HepG2 (cell line): ENCODE results near the gene RASSF4. TPM values are rescaled to one million over a fixed set of nuclear protein-coding genes. Genes with fewer than 3 reads are reported as not detected.

Experiments used
- ARNTL ChIP-seq: sonication (generic); formaldehyde crosslinking; IDR thresholded peaks from 2 replicates; pipeline ENCODE4 v1.4.0; 2020; ENCODE audit warnings: mild to moderate bottlenecking, missing genetic modification reagents
- CREB1 ChIP-seq, 2 experiments: fragments of 450-650 bp in 1 of 2; IDR thresholded peaks; 2 replicates each; pipeline ENCODE4 v1.6.1; 2016 to 2017; ENCODE audit warnings: control low read depth in 1 of 2, mild to moderate bottlenecking in 1 of 2, missing compliant biosample characterization in 1 of 2, missing genetic modification characterization in 1 of 2
- DPF2 ChIP-seq: sonication (generic); formaldehyde crosslinking; IDR thresholded peaks from 2 replicates; pipeline ENCODE4 v1.4.0; 2020; ENCODE audit warnings: mild to moderate bottlenecking, low read depth, missing genetic modification reagents, borderline replicate concordance
- HDAC6 ChIP-seq: fragments of 200-600 bp; sonication (generic); IDR thresholded peaks from 2 replicates; pipeline ENCODE4 v1.7.0; 2017; ENCODE audit warnings: mild to moderate bottlenecking, antibody characterized with exemption, low read length, low read depth
- KLF13 ChIP-seq: sonication (generic); formaldehyde crosslinking; IDR thresholded peaks from 2 replicates; pipeline ENCODE4 v1.4.0; 2020; ENCODE audit warnings: mild to moderate bottlenecking, missing genetic modification reagents
- KLF16 ChIP-seq, 2 experiments: sonication (generic) in 1 of 2; formaldehyde crosslinking in 1 of 2; IDR thresholded peaks; 2 replicates each; pipeline versions ENCODE4 v1.6.1 to v1.8.0; 2016 to 2023; ENCODE audit warnings: missing genetic modification reagents in 2 of 2, missing compliant biosample characterization in 1 of 2
- MED1 ChIP-seq: sonication (generic); formaldehyde crosslinking; IDR thresholded peaks from 2 replicates; pipeline ENCODE4 v1.4.0; 2020; ENCODE audit warnings: missing genetic modification reagents
- MTA3 ChIP-seq: sonication (generic); formaldehyde crosslinking; IDR thresholded peaks from 2 replicates; pipeline ENCODE4 v1.4.0; 2020; ENCODE audit warnings: missing genetic modification reagents
- MYC ChIP-seq: sonication (generic); formaldehyde crosslinking; IDR thresholded peaks from 2 replicates; pipeline ENCODE4 v1.9.0; 2021; ENCODE audit warnings: missing genetic modification reagents, borderline replicate concordance
- NCOA5 ChIP-seq: sonication (generic); formaldehyde crosslinking; IDR thresholded peaks from 2 replicates; pipeline ENCODE4 v1.4.0; 2020; ENCODE audit warnings: missing genetic modification reagents
- NFYB ChIP-seq: sonication (generic); formaldehyde crosslinking; IDR thresholded peaks from 2 replicates; pipeline ENCODE4 v1.4.0; 2020; ENCODE audit warnings: missing genetic modification reagents
- SMC3 ChIP-seq: IDR thresholded peaks from 2 replicates; pipeline ENCODE4 v1.6.1; 2011; ENCODE audit warnings: low read length, improper control_type of control experiment
- SNRNP70 ChIP-seq: fragments of 200-400 bp; formaldehyde crosslinking; IDR thresholded peaks from 2 replicates; pipeline ENCODE4 v1.6.1; 2017; ENCODE audit warnings: mild to moderate bottlenecking, low read depth, low read length, moderate library complexity
- TBL1XR1 ChIP-seq: fragments of 150-350 bp; IDR thresholded peaks from 2 replicates; pipeline ENCODE4 v1.6.1; 2014; ENCODE audit warnings: borderline replicate concordance, low read length; ENCODE audit not compliant: partially characterized antibody
- TBX2 ChIP-seq: sonication (generic); formaldehyde crosslinking; IDR thresholded peaks from 2 replicates; pipeline ENCODE4 v1.5.0; 2020; ENCODE audit warnings: missing genetic modification reagents, mild to moderate bottlenecking, borderline replicate concordance
- U2AF1 ChIP-seq: fragments of 200-400 bp; formaldehyde crosslinking; optimal IDR thresholded peaks from 2 replicates; pipeline ENCODE3; 2017; ENCODE audit warnings: mild to moderate bottlenecking, low read depth, low read length
- ZMAT3 ChIP-seq: sonication (generic); formaldehyde crosslinking; conservative IDR thresholded peaks from 2 replicates; pipeline ENCODE4 v1.7.0; 2021; ENCODE audit warnings: missing genetic modification reagents
- ZNF484 ChIP-seq: sonication (generic); formaldehyde crosslinking; IDR thresholded peaks from 2 replicates; pipeline ENCODE4 v1.5.1; 2020; ENCODE audit warnings: mild to moderate bottlenecking, low read depth, missing genetic modification reagents, borderline replicate concordance
- ZNF530 ChIP-seq: sonication (generic); formaldehyde crosslinking; IDR thresholded peaks from 2 replicates; pipeline ENCODE4 v1.5.0; 2020; ENCODE audit warnings: low read depth, mild to moderate bottlenecking, missing genetic modification reagents
- ZNF615 ChIP-seq: sonication (generic); formaldehyde crosslinking; IDR thresholded peaks from 2 replicates; pipeline ENCODE4 v1.5.0; 2020; ENCODE audit warnings: mild to moderate bottlenecking, missing genetic modification reagents, borderline replicate concordance
- ZNF629 ChIP-seq: sonication (generic); formaldehyde crosslinking; conservative IDR thresholded peaks from 2 replicates; pipeline ENCODE4 v1.5.0; 2020; ENCODE audit warnings: missing genetic modification reagents
- ZNF749 ChIP-seq: sonication (generic); formaldehyde crosslinking; IDR thresholded peaks from 2 replicates; pipeline ENCODE4 v1.8.0; 2022; ENCODE audit warnings: mild to moderate bottlenecking, missing genetic modification reagents, moderate library complexity, borderline replicate concordance
- ZNF772 ChIP-seq: sonication (generic); formaldehyde crosslinking; IDR thresholded peaks from 2 replicates; pipeline ENCODE4 v1.5.0; 2020; ENCODE audit warnings: mild to moderate bottlenecking, missing genetic modification reagents
- ZNF790 ChIP-seq: sonication (generic); formaldehyde crosslinking; IDR thresholded peaks from 2 replicates; pipeline ENCODE4 v1.8.0; 2022; ENCODE audit warnings: missing genetic modification reagents, mild to moderate bottlenecking, borderline replicate concordance
- ZNF883 ChIP-seq: sonication (generic); formaldehyde crosslinking; IDR thresholded peaks from 2 replicates; pipeline ENCODE4 v1.5.1; 2020; ENCODE audit warnings: mild to moderate bottlenecking, missing genetic modification reagents; ENCODE audit errors: not compliant biosample characterization
- polyA plus RNA-seq, 8 experiments: library from polyadenylated mRNA; depleted of rRNA in 3 of 8; stranded (reverse) in 7 of 8; unstranded in 1 of 8; fragments of >200 nt; fragmentation: Illumina TruSeq in 4 of 8; extraction: Trizol in 4 of 8; gene quantifications; 2 replicates each; pipeline versions ENCODE4 v1.2.1 to v1.2.3, GENCODE V29; 2011 to 2016; ENCODE audit warnings: low read depth in 4 of 8, missing spikeins in 1 of 8, mixed read lengths in 1 of 8; ENCODE audit not compliant: insufficient read depth in 1 of 8
- total RNA-seq, 5 experiments: library from RNA; depleted of rRNA; stranded (reverse); fragments of >200 nt; fragmentation: Illumina TruSeq; extraction: Trizol; gene quantifications; 2 replicates each; pipeline ENCODE4 v1.2.3, GENCODE V29; 2016; ENCODE audit warnings: low read depth in 1 of 5
- TF ChIP-seq, protein P1 (sequence below): sonication (generic); formaldehyde crosslinking; IDR thresholded peaks from 2 replicates; pipeline ENCODE4 v1.8.0; 2022; ENCODE audit warnings: low read depth, missing genetic modification reagents
- TF ChIP-seq, protein P2 (sequence below): IDR thresholded peaks from 2 replicates; pipeline ENCODE4 v1.6.1; 2016; ENCODE audit warnings: missing genetic modification reagents, missing compliant biosample characterization
- TF ChIP-seq, protein P3 (sequence below): sonication (generic); formaldehyde crosslinking; IDR thresholded peaks from 2 replicates; pipeline ENCODE4 v1.4.0; 2020; ENCODE audit warnings: missing genetic modification reagents, mild to moderate bottlenecking, borderline replicate concordance

The RASSF4 gene
- total and polyA plus RNA-seq, 2 of the 13 experiments (the other 11 are each of a cell fraction or from before 2014, with no cell fraction given), result 34.0 to 51.7 TPM

DNA sequence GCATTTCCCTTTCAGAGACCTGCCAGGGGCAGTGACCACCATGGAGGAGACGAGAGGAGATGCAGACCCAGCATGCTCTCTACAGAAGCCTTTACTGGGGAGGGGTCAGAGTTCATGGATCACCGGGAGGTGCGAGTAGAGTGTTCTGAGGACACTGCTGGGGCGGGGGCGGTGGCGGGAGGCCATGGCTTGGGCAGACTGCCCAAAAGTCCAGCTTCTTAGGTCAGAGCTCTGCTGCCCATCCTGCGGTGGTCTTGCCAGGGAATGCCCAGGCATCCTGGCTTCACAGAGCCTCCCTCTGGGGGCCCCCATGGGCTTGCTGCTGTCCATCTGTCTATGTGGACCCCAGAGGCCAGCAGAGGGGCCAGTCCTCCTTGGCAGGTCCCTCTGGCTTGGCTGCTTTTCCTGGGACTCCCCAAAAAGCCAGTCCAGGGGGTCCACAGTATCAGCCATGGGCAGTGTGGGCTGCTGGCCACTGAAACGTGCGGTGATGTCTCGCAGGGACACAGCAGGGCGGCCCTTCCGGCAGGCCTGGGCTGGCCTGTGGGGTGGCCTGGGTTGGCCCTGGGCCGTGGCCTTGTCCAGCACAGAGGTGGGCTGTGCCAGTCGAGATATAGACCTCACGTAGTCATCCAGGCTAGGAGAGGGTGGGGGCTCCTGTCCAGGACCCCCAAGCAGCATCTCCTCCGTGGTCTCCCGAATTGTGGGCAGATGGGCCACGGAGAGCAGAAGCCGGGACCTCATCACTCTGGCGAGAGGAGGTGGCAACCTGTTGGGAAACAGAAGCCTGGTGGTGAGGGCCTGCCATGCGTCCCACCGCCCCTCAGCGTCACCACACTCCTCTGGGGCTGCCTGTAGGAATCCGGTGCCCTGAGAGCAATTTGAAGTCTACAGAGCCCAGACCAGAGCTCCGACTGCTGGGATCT lies 17.9 kb downstream of the RASSF4 start (continued):
- TF ChIP-seq, protein P1, sequence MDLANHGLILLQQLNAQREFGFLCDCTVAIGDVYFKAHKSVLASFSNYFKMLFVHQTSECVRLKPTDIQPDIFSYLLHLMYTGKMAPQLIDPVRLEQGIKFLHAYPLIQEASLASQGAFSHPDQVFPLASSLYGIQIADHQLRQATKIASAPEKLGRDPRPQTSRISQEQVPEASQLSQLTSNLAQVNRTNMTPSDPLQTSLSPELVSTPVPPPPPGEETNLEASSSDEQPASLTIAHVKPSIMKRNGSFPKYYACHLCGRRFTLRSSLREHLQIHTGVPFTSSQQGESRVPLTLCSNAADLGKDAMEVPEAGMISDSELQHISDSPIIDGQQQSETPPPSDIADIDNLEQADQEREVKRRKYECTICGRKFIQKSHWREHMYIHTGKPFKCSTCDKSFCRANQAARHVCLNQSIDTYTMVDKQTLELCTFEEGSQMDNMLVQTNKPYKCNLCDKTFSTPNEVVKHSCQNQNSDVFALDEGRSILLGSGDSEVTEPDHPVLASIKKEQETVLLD (CRISPR knock-in tag), result no peak
- no peak for TF ChIP-seq CREB1 (IDR thresholded peaks at IDR 0.05)
- TF ChIP-seq CREB1 (CRISPR knock-in tag; IDR thresholded peaks at IDR 0.05), result no peak
- no peak for TF ChIP-seq HDAC6
- TF ChIP-seq NCOA5 (CRISPR knock-in tag), result no peak
- peak; percentile 36; the same call in 1 of the 2 replicates for TF ChIP-seq ZNF749 (CRISPR knock-in tag)
- TF ChIP-seq ZNF883, result no peak
- no peak for TF ChIP-seq ZNF530
- TF ChIP-seq, protein P2, sequence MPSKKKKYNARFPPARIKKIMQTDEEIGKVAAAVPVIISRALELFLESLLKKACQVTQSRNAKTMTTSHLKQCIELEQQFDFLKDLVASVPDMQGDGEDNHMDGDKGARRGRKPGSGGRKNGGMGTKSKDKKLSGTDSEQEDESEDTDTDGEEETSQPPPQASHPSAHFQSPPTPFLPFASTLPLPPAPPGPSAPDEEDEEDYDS (CRISPR knock-in tag), result no peak
- TF ChIP-seq ZMAT3 (CRISPR knock-in tag), result peak; percentile 52
- no peak for TF ChIP-seq DPF2
- 0 out of 2 replicates have a peak, but pooled peaks have one; percentile 24 for TF ChIP-seq MYC
- no peak for TF ChIP-seq U2AF1
- no peak for TF ChIP-seq MTA3
- TF ChIP-seq, protein P3, sequence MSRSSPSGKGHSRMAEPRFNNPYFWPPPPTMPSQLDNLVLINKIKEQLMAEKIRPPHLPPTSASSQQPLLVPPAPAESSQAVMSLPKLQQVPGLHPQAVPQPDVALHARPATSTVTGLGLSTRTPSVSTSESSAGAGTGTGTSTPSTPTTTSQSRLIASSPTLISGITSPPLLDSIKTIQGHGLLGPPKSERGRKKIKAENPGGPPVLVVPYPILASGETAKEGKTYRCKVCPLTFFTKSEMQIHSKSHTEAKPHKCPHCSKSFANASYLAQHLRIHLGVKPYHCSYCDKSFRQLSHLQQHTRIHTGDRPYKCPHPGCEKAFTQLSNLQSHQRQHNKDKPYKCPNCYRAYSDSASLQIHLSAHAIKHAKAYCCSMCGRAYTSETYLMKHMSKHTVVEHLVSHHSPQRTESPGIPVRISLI, result no peak
- TF ChIP-seq SNRNP70, result no peak
- no peak for TF ChIP-seq TBL1XR1
- no peak; a peak in 1 of 4 replicates for TF ChIP-seq KLF16 (CRISPR knock-in tag; IDR thresholded peaks at IDR 0.05)
- TF ChIP-seq KLF13, result no peak
- TF ChIP-seq NFYB (CRISPR knock-in tag), result no peak
- TF ChIP-seq ZNF484 (CRISPR knock-in tag), result no peak
- TF ChIP-seq ZNF615, result peak; percentile 83; the same call in 1 of the 2 replicates
- TF ChIP-seq ARNTL (CRISPR knock-in tag), result no peak
- peak; percentile 56; the same call in 1 of the 2 replicates for TF ChIP-seq TBX2 (CRISPR knock-in tag)
- TF ChIP-seq ZNF629 (CRISPR knock-in tag), result no peak
- peak; percentile 84 for TF ChIP-seq ZNF772 (CRISPR knock-in tag)
- peak; percentile 1; the same call in 1 of the 2 replicates for TF ChIP-seq ZNF790
- TF ChIP-seq SMC3, result no peak
- TF ChIP-seq MED1 (CRISPR knock-in tag), result no peak; the same call in 1 of the 2 replicates
